ENCODE data around the gene SLC22A13.

DNA sequence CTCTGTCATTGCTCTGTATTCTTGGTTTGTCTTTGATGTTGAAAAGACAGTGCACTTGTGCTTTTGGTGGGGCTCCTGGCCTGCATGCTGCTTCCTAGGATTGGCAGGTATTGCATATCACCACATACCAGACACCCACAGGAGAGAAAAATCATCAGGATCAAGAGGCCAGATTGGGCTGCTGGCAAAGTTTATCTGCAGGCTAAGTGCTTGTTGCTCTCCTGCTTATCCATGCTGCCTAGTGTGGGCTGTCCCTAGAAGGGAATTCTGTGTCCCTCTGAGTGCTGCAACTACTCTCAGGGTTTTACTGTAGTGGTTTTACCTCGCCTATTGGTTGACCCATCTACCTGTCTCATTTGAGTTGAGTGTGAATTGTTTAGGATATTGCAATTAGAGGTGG lies 833 bp upstream of the SLC22A13 start:
- TF ChIP-seq, protein P1, sequence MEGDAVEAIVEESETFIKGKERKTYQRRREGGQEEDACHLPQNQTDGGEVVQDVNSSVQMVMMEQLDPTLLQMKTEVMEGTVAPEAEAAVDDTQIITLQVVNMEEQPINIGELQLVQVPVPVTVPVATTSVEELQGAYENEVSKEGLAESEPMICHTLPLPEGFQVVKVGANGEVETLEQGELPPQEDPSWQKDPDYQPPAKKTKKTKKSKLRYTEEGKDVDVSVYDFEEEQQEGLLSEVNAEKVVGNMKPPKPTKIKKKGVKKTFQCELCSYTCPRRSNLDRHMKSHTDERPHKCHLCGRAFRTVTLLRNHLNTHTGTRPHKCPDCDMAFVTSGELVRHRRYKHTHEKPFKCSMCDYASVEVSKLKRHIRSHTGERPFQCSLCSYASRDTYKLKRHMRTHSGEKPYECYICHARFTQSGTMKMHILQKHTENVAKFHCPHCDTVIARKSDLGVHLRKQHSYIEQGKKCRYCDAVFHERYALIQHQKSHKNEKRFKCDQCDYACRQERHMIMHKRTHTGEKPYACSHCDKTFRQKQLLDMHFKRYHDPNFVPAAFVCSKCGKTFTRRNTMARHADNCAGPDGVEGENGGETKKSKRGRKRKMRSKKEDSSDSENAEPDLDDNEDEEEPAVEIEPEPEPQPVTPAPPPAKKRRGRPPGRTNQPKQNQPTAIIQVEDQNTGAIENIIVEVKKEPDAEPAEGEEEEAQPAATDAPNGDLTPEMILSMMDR (conservative IDR thresholded peaks at IDR 0.05 in 1 of 2, IDR thresholded peaks at IDR 0.05 in 1 of 2; ENCODE audit: low read depth in 1 of 2, low read length in 2 of 2), result no peak
- TF ChIP-seq EZH2 (IDR thresholded peaks at IDR 0.05; ENCODE audit: low read length, missing control alignments), result no peak
